LNCaP clone FGC (cell line): Measurements from ENCODE around the gene ZDHHC18.

Source experiments
- DNase-seq: peaks from one replicate; pipeline ENCODE4 v3.0.0-alpha.2; 2011; ENCODE audit warnings: low read depth
- H3K4me3 ChIP-seq: 2 replicates; pipeline ENCODE4 v1.5.1; 2011; ENCODE audit warnings: mild to moderate bottlenecking, low read depth, low read length, control low read depth
- CTCF ChIP-seq: IDR thresholded peaks from 2 replicates; pipeline ENCODE4 v1.5.1; 2012; ENCODE audit warnings: mild to moderate bottlenecking; ENCODE audit not compliant: control insufficient read depth, insufficient read depth; ENCODE audit errors: extremely low read depth

The ZDHHC18 gene

GRCh38 chr1:26826261-26827105 lies at the start of gene ZDHHC18:
Gene ZDHHC18 (plus strand): TSS chr1:26826688. CDS start chr1:26826805, 117 bp downstream.
- H3K4me3 ChIP-seq, result peak within 1 kb of the TSS; percentile 60
- peak; percentile 72 for TF ChIP-seq CTCF
- no peak for DNase-seq

GRCh38 chr1:26779098-26779668 lies 47.3 kb upstream of the ZDHHC18 start:
- DNase-seq, result no peak
- no peak overlapping the region for H3K4me3 ChIP-seq
- TF ChIP-seq CTCF, result no peak

- TF ChIP-seq CTCF, result no peak
- no peak for DNase-seq
- H3K4me3 ChIP-seq, result no peak overlapping the region
Measured at GRCh38 chr1:26780344-26780957, 46.0 kb upstream of the ZDHHC18 start.

GRCh38 chr1:26781206-26781825 lies 45.2 kb upstream of the ZDHHC18 start:
- DNase-seq, result no peak
- no peak overlapping the region for H3K4me3 ChIP-seq
- TF ChIP-seq CTCF, result no peak

GRCh38 chr1:26782521-26783212 lies 43.8 kb upstream of the ZDHHC18 start:
- DNase-seq, result no peak
- no peak overlapping the region for H3K4me3 ChIP-seq
- TF ChIP-seq CTCF, result no peak

GRCh38 chr1:26783646-26784022 lies 42.9 kb upstream of the ZDHHC18 start:
- TF ChIP-seq CTCF, result no peak
- H3K4me3 ChIP-seq, result no peak overlapping the region
- no peak for DNase-seq
